Jurkat, Clone E6-1 (cell line): Measurements from ENCODE around the gene TBL3.

ENCODE experiments used
- DNase-seq: peaks from one replicate; pipeline ENCODE4 v3.0.0-alpha.2; 2011; ENCODE audit warnings: low read depth, low spot score
- H3K4me3 ChIP-seq: 2 replicates; pipeline ENCODE4 v1.5.1; 2011; ENCODE audit warnings: mild to moderate bottlenecking, low read length, control low read depth, moderate library complexity

The TBL3 gene

DNA sequence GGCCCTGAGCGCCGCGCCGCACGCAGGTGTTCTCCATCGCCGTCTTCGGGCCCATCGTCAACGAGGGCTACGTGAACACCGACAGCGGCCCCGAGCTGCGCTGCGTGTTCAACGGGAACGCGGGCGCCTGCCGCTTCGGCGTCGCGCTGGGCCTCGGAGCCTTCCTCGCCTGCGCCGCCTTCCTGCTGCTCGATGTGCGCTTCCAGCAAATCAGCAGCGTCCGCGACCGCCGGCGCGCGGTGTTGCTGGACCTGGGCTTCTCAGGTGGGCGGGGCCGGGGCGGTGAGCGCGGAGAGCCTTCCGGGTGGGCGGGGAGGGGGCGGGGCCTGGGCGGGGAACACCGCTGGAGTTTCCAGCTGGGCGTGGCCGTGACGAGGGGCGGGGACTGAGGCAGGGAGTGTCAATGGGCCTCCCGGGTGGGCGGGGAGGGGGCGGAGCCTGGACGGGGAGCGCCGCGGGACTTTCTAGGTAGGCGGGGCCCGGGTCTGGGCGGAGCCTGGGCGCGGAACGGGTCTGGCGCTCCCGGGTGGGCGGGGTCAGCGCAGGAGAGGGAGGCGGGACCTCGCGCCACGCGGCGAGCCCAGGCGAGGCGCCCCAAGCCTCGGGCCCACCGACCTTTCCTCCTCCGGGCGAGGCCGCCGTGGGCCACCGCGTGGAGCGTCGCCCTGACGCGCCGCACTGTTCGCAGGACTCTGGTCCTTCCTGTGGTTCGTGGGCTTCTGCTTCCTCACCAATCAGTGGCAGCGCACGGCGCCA lies 20.3 kb downstream of the TBL3 start:
- peak overlapping the region; percentile 29 for H3K4me3 ChIP-seq
- peak; percentile 78 for DNase-seq

- DNase-seq: no peak
- H3K4me3 ChIP-seq: no peak overlapping the region
These were observed 21.0 kb downstream of the TBL3 start for GRCh38 chr16:1992704-1993317.

- DNase-seq: no peak
These were observed 21.9 kb downstream of the TBL3 start for GRCh38 chr16:1993731-1994131.

DNA sequence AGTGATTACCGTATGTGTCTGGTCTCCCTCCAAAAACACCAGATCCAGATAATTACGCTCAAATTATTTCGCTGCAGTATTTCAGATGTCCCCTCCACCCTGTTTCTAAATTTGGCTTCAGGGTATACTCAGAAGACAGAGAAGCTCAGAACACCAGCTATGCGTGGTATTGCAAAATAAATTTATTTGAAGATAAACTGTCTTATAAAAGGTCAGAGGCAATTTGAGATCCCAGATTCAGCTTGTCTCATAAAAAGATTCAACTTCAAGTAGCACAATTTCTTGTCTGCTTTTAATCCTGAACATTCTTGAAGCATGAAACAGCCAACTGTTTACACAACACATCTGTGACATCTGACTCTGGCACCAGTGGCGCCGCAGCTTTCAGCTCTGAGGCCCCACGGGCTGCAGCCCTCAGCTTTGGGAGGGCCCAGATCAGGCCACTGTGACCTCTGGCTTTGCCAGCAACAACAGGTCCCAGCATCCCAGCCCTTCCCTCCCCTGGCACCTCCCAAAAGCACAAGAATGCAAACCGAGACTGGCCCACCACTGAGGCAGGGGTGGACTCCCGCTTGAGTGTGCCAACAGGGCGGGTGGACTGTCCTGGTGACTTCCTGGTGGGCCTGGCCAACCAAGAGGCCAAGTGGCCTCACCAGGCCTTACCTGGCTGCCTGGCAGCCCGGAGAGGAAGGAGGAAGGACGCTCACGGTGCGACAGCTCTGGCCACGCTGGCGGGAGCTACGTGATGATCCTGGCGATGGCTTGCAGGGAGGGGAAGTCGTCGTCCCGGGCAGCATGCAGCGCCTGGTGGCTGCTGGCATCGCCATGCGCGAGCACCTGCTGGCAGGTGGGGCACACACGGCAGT lies 25.9 kb downstream of the TBL3 start:
- no peak for DNase-seq
- no peak overlapping the region for H3K4me3 ChIP-seq

More at GRCh38 chr16:1993731-1994131, 21.9 kb downstream of the TBL3 start:
- H3K4me3 ChIP-seq: no peak overlapping the region

GRCh38 chr16:1998360-1998835 lies 26.5 kb downstream of the TBL3 start:
- H3K4me3 ChIP-seq: no peak overlapping the region
- no peak for DNase-seq

- H3K4me3 ChIP-seq: no peak overlapping the region
- no peak for DNase-seq
These were observed 27.3 kb downstream of the TBL3 start for GRCh38 chr16:1998852-1999801.

- H3K4me3 ChIP-seq: no peak overlapping the region
- DNase-seq: no peak
These were observed 28.1 kb downstream of the TBL3 start for GRCh38 chr16:1999866-2000514.

GRCh38 chr16:2001035-2001434 lies 29.2 kb downstream of the TBL3 start:
- no peak overlapping the region for H3K4me3 ChIP-seq
- no peak for DNase-seq

- no peak for DNase-seq
- H3K4me3 ChIP-seq: no peak overlapping the region
These were observed 29.9 kb downstream of the TBL3 start for GRCh38 chr16:2001456-2002355.

GRCh38 chr16:2002406-2003230 lies 30.8 kb downstream of the TBL3 start:
- H3K4me3 ChIP-seq: no peak overlapping the region
- no peak for DNase-seq

GRCh38 chr16:2003231-2003826 lies 31.5 kb downstream of the TBL3 start:
- H3K4me3 ChIP-seq: no peak overlapping the region
- no peak for DNase-seq

- H3K4me3 ChIP-seq: no peak overlapping the region
- DNase-seq: peak; percentile 74
These were observed 32.2 kb downstream of the TBL3 start for GRCh38 chr16:2003827-2004641.

DNA sequence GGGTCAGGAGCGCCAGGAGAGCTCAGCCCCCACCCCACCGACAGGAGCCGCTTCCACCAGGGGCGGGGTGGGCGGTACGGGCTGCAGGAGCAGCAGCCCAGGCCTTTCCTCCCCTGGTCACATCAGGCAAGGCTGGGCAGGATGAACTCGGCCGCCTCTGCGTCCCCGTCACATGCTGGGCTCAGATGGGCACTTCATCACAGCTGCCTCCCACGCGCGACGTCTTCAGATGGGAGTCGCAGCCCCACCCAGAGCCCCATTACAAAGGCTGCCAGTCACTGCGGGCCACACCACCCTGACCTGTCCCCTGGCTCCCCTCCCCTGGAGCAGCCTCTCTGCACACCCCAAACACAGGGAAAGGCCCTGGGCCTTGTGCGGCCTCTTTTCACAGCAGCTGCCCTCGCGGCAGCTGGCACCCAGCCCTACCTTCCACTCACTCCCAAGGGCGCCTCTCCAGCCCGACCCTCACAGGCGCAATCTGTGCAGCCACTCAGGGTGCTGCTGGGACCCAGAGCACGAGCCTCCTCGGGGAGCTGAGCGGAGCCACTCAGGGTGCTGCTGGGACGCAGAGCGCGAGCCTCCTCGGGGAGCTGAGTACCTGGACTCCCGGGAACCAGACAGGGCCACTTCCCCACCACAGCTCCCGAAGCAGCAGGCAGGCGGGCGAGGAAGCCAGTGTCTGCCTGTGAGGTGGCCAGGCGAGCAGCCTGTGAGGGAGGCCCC lies 33.1 kb downstream of the TBL3 start:
- no peak for DNase-seq
- H3K4me3 ChIP-seq: no peak overlapping the region

DNA sequence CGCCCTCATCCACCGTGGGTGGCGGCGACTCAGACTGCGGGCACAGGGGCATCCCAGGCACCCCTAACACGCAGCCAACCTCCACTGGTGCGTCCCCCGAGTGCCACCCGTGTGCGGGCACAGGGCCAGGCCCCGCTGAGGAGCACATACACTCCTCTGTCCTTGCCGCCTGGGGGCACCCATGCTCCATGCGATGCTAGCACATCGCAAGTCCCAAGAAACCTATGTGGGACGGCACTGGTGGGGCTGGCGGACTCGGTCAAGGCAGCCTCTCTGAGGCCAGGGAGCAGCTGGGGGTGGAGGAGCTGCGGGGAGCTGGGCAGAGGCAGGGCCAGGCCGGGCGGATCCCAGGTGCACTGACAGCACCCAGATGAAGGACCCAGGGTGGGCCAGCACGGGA lies 33.8 kb downstream of the TBL3 start:
- no peak overlapping the region for H3K4me3 ChIP-seq
- DNase-seq: no peak

- no peak for DNase-seq
- no peak overlapping the region for H3K4me3 ChIP-seq
These were observed 34.5 kb downstream of the TBL3 start for GRCh38 chr16:2006317-2006716.
